ENCODE data around the gene RRP8. TPM values are rescaled to one million over a fixed set of nuclear protein-coding genes. Genes with fewer than 3 reads are reported as not detected.

RRP8 gene
- total RNA-seq, 1 donor from 2014 or later: 23.9 TPM

DNA sequence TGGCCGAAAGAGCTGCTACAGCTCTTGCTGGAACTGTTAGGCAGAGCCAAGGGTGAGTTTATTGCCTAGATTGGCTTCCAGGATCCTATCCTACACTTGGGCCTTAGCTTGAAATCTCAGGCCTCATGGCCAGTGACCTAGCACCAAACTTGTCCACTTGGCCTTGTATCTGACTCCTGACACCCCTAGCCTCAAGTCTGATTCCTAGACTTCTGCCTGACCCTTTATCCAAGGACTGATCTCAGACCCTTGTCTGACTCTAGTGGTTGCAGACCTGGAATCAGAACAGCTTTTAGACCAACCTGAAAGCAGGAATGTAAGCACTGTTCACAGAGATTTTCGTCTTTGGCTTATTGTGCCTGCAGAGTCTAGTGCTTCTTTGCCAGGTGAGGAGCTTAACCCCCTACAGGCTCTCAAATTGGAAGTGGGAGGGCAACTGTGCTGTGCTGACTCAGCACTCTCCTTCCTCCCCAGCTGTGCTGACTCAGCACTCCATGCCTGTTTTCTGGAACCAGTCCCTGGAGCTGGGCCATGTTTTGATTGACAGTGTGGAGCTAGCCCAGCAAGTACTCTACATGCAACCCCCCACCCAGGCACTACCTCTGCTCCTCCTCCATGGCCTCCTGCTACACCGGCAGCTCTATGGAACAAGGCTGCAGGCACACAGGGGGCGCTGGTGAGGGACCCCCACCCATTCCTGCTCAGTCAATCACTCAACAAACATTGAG, 35.1 kb downstream of the RRP8 start:
- no peaks in the 10 kb centered on the region for H3K79me2 ChIP-seq (ENCODE audit: insufficient read depth, low read length)
- H3K36me3 Mint-ChIP-seq (ENCODE audit: low read depth, unreplicated experiment): peaks cover 16% of the 10 kb centered on the region
- TF ChIP-seq, protein P1, sequence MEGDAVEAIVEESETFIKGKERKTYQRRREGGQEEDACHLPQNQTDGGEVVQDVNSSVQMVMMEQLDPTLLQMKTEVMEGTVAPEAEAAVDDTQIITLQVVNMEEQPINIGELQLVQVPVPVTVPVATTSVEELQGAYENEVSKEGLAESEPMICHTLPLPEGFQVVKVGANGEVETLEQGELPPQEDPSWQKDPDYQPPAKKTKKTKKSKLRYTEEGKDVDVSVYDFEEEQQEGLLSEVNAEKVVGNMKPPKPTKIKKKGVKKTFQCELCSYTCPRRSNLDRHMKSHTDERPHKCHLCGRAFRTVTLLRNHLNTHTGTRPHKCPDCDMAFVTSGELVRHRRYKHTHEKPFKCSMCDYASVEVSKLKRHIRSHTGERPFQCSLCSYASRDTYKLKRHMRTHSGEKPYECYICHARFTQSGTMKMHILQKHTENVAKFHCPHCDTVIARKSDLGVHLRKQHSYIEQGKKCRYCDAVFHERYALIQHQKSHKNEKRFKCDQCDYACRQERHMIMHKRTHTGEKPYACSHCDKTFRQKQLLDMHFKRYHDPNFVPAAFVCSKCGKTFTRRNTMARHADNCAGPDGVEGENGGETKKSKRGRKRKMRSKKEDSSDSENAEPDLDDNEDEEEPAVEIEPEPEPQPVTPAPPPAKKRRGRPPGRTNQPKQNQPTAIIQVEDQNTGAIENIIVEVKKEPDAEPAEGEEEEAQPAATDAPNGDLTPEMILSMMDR (IDR thresholded peaks at IDR 0.05; ENCODE audit: insufficient read depth, low read depth, low read length): no peak
- no peak for TF ChIP-seq EZH2 (IDR thresholded peaks at IDR 0.05; ENCODE audit: insufficient read depth, low read length)
- no peak overlapping the region for H3K27ac Mint-ChIP-seq (ENCODE audit: unreplicated experiment)
- H3K4me1 Mint-ChIP-seq (ENCODE audit: low read depth, unreplicated experiment): peaks cover 17% of the 10 kb centered on the region
- peaks cover 2% of the 10 kb centered on the region for H3K36me3 ChIP-seq (ENCODE audit: insufficient read depth, low read length)
- peaks cover 3% of the 10 kb centered on the region for H3K27me3 Mint-ChIP-seq (ENCODE audit: low read depth, unreplicated experiment)
- no peak overlapping the region for H3K9ac ChIP-seq (ENCODE audit: low read length)
- peak overlapping the region; percentile 9 for H3K4me2 ChIP-seq (ENCODE audit: low read length)
- no peaks in the 10 kb centered on the region for H3K27me3 ChIP-seq (ENCODE audit: insufficient read depth, low read length)
- H3K27ac ChIP-seq (ENCODE audit: low read depth, low read length): no peak overlapping the region
- H3K4me1 ChIP-seq (ENCODE audit: insufficient read depth, low read length): peaks cover 14% of the 10 kb centered on the region
- peaks cover 17% of the 10 kb centered on the region for H4K20me1 ChIP-seq (ENCODE audit: insufficient read depth, low read length)
- no peaks in the 10 kb centered on the region for H3K9me3 ChIP-seq (ENCODE audit: insufficient read depth, low read depth, low read length)
- peaks cover 3% of the 10 kb centered on the region for H3K9me3 Mint-ChIP-seq (ENCODE audit: unreplicated experiment)
- no peak overlapping the region for H3K4me3 ChIP-seq (ENCODE audit: insufficient read depth, low read depth, low read length)
- H2AFZ ChIP-seq (ENCODE audit: low read depth, low read length): no peak overlapping the region
- DNase-seq (ENCODE audit: low read depth): peak; percentile 58
- peak overlapping the region; percentile 34 for H3K4me3 Mint-ChIP-seq (ENCODE audit: unreplicated experiment)
- FAIRE-seq: peak; percentile 52

DNA sequence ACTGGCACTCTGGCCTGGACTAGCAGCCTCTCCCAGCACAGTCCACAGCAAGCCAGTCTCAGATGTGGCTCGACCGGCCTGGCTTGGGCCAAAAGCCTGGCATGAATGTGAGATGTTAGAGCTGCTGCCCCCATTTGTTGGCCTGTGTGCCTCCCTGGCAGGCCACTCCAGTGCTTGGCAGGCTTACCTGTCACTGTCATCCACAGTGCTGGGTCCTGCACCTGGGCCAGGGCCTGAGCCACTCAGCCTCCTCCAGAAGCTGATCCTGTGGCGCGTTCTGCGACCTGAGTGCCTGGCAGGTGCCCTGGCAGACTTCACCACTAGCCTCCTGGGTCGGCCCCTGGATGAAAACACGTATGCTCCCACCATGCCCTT, 36.1 kb downstream of the RRP8 start:
- Histone ChIP-seq H3K4me3 (ENCODE audit: insufficient read depth, low read depth, low read length) (no peak overlapping the region), H3K27ac (ENCODE audit: low read depth, low read length) (no peak overlapping the region), H4K20me1 (ENCODE audit: insufficient read depth, low read length) (peaks cover 17% of the 10 kb centered on the region), H3K36me3 (ENCODE audit: insufficient read depth, low read length) (peaks cover 2% of the 10 kb centered on the region), H3K79me2 (ENCODE audit: insufficient read depth, low read length) (no peaks in the 10 kb centered on the region), H2AFZ (ENCODE audit: low read depth, low read length) (no peak overlapping the region), H3K4me2 (ENCODE audit: low read length) (no peak overlapping the region), H3K27me3 (ENCODE audit: insufficient read depth, low read length) (no peaks in the 10 kb centered on the region), H3K4me1 (ENCODE audit: insufficient read depth, low read length) (peaks cover 17% of the 10 kb centered on the region), H3K9ac (ENCODE audit: low read length) (no peak overlapping the region), H3K9me3 (ENCODE audit: insufficient read depth, low read depth, low read length) (no peaks in the 10 kb centered on the region)
- H3K36me3 Mint-ChIP-seq (ENCODE audit: low read depth, unreplicated experiment): peaks cover 20% of the 10 kb centered on the region
- no peak overlapping the region for H3K4me3 Mint-ChIP-seq (ENCODE audit: unreplicated experiment)
- TF ChIP-seq EZH2 (IDR thresholded peaks at IDR 0.05; ENCODE audit: insufficient read depth, low read length): no peak
- TF ChIP-seq, protein P1 (IDR thresholded peaks at IDR 0.05; ENCODE audit: insufficient read depth, low read depth, low read length): no peak
- FAIRE-seq (no peak), DNase-seq (ENCODE audit: low read depth) (no peak)
- H3K4me1 Mint-ChIP-seq (ENCODE audit: low read depth, unreplicated experiment): peaks cover 16% of the 10 kb centered on the region
- H3K27ac Mint-ChIP-seq (ENCODE audit: unreplicated experiment): no peak overlapping the region
- peaks cover 3% of the 10 kb centered on the region for H3K9me3 Mint-ChIP-seq (ENCODE audit: unreplicated experiment)
- peaks cover 3% of the 10 kb centered on the region for H3K27me3 Mint-ChIP-seq (ENCODE audit: low read depth, unreplicated experiment)

DNA sequence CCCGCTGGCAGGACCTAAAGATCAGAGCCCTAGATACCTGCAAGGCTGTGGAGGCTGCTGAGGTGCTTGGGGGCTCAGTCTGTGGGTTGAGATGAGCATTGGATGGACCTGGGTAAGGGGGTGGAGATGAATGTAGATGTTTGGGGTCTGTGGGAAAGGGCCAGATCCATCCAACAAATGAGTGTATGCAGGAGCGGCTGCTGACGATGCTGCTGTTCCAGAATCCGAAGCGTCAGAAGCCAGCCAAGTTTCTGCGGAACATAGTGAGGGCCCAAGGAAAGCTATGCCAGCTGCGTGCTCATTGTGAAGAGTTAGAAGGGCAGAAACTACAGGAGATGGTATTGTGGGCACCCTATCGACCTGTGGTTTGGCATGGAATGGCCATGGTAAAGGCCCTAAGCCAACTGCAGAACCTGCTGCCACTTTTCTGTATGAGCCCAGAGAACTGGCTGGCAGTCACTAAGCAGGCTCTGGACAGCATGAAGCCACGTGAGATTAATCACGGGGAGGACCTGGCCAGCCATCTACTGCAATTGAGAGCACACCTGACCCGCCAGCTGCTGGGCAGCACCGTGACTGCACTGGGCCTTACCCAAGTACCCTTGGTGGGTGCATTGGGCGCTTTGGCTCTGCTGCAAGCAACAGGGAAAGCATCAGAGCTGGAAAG, 36.6 kb downstream of the RRP8 start:
- no peak for FAIRE-seq

More for the DNA sequence above, 36.6 kb downstream of the RRP8 start:
- Histone ChIP-seq H3K4me2 (ENCODE audit: low read length) (no peak overlapping the region), H3K79me2 (ENCODE audit: insufficient read depth, low read length) (no peaks in the 10 kb centered on the region), H2AFZ (ENCODE audit: low read depth, low read length) (no peak overlapping the region), H3K9ac (ENCODE audit: low read length) (no peak overlapping the region), H3K9me3 (ENCODE audit: insufficient read depth, low read depth, low read length) (no peaks in the 10 kb centered on the region), H3K27ac (ENCODE audit: low read depth, low read length) (no peak overlapping the region), H3K27me3 (ENCODE audit: insufficient read depth, low read length) (no peaks in the 10 kb centered on the region), H3K36me3 (ENCODE audit: insufficient read depth, low read length) (peaks cover 2% of the 10 kb centered on the region), H3K4me1 (ENCODE audit: insufficient read depth, low read length) (peaks cover 13% of the 10 kb centered on the region), H4K20me1 (ENCODE audit: insufficient read depth, low read length) (peaks cover 15% of the 10 kb centered on the region), H3K4me3 (ENCODE audit: insufficient read depth, low read depth, low read length) (no peak overlapping the region)
- Mint-ChIP-seq H3K36me3 (ENCODE audit: low read depth, unreplicated experiment) (peaks cover 18% of the 10 kb centered on the region), H3K4me1 (ENCODE audit: low read depth, unreplicated experiment) (peaks cover 13% of the 10 kb centered on the region), H3K9me3 (ENCODE audit: unreplicated experiment) (peaks cover 3% of the 10 kb centered on the region), H3K27ac (ENCODE audit: unreplicated experiment) (no peak overlapping the region), H3K4me3 (ENCODE audit: unreplicated experiment) (no peak overlapping the region), H3K27me3 (ENCODE audit: low read depth, unreplicated experiment) (peaks cover 3% of the 10 kb centered on the region)
- no peak for DNase-seq (ENCODE audit: low read depth)
- no peak for TF ChIP-seq EZH2 (IDR thresholded peaks at IDR 0.05; ENCODE audit: insufficient read depth, low read length)
- TF ChIP-seq, protein P1 (IDR thresholded peaks at IDR 0.05; ENCODE audit: insufficient read depth, low read depth, low read length): no peak
